HEK293T (cell line): ENCODE data around the gene BTBD7.

Experiments
- CTCF ChIA-PET: fragments of 350-600 bp; formaldehyde crosslinking; extraction: SDS; loops from one replicate; lab custom pipeline; 2021; ENCODE audit warnings: antibody characterized with exemption, inconsistent platforms; lab: Yijun Ruan, JAX
- POLR2A ChIA-PET: fragments of 350-600 bp; formaldehyde crosslinking; extraction: SDS; loops from one replicate; lab custom pipeline; 2020; ENCODE audit warnings: antibody characterized with exemption, inconsistent platforms; lab: Yijun Ruan, JAX
- DNase-seq: peaks from one replicate; pipeline ENCODE4 v3.0.0; 2012; ENCODE audit warnings: mixed read lengths; ENCODE audit errors: extremely low spot score
- ARNT ChIP-seq: fragments of 450-650 bp; IDR thresholded peaks from 2 replicates; pipeline ENCODE4 v1.6.1; 2017; ENCODE audit warnings: mild to moderate bottlenecking
- BHLHE40 ChIP-seq: fragments of 450-650 bp; IDR thresholded peaks from 2 replicates; pipeline ENCODE4 v1.6.1; 2016; ENCODE audit warnings: mild to moderate bottlenecking, moderate library complexity, borderline replicate concordance
- CTBP1 ChIP-seq: fragments of 450-650 bp; IDR thresholded peaks from 2 replicates; pipeline ENCODE4 v1.6.1; 2016; ENCODE audit warnings: borderline replicate concordance
- ELF4 ChIP-seq: fragments of 450-650 bp; IDR thresholded peaks from 2 replicates; pipeline ENCODE4 v1.6.1; 2017; ENCODE audit warnings: antibody characterized with exemption
- FOXA1 ChIP-seq: fragments of 450-650 bp; IDR thresholded peaks from 2 replicates; pipeline ENCODE4 v1.6.1; 2016; ENCODE audit warnings: mild to moderate bottlenecking
- FOXK2 ChIP-seq: fragments of 450-650 bp; IDR thresholded peaks from 2 replicates; pipeline ENCODE4 v1.6.1; 2016; ENCODE audit warnings: mild to moderate bottlenecking
- FOXM1 ChIP-seq: fragments of 450-650 bp; IDR thresholded peaks from 2 replicates; pipeline ENCODE4 v1.6.1; 2017; ENCODE audit warnings: mild to moderate bottlenecking, borderline replicate concordance
- HDGF ChIP-seq: fragments of 450-650 bp; IDR thresholded peaks from 2 replicates; pipeline ENCODE4 v1.6.1; 2017; ENCODE audit warnings: antibody characterized with exemption, borderline replicate concordance
- L3MBTL2 ChIP-seq: fragments of 450-650 bp; conservative IDR thresholded peaks from 2 replicates; pipeline ENCODE4 v1.6.1; 2016; ENCODE audit warnings: mild to moderate bottlenecking
- LEF1 ChIP-seq: fragments of 450-650 bp; IDR thresholded peaks from 2 replicates; pipeline ENCODE4 v1.6.1; 2017; ENCODE audit warnings: mild to moderate bottlenecking, borderline replicate concordance
- NFRKB ChIP-seq: fragments of 450-650 bp; IDR thresholded peaks from 2 replicates; pipeline ENCODE4 v1.6.1; 2016; ENCODE audit warnings: mild to moderate bottlenecking, moderate library complexity
- PKNOX1 ChIP-seq: fragments of 450-650 bp; IDR thresholded peaks from 2 replicates; pipeline ENCODE4 v1.6.1; 2016
- SP1 ChIP-seq: fragments of 450-650 bp; IDR thresholded peaks from 2 replicates; pipeline ENCODE4 v1.6.1; 2017
- SUZ12 ChIP-seq: fragments of 450-650 bp; IDR thresholded peaks from 2 replicates; pipeline ENCODE4 v1.6.1; 2016; ENCODE audit warnings: mild to moderate bottlenecking
- TARDBP ChIP-seq: fragments of 450-650 bp; IDR thresholded peaks from 2 replicates; pipeline ENCODE4 v1.6.1; 2016
- ZNF384 ChIP-seq: fragments of 450-650 bp; IDR thresholded peaks from 2 replicates; pipeline ENCODE4 v1.6.1; 2016

BTBD7 gene

GRCh38 chr14:93317875-93318807, 14.7 kb downstream of the BTBD7 start:
- POLR2A ChIA-PET: interaction anchor here (1.1 kb wide), 1 partner anchor 13 kb away, joined by 5 read pairs; no protein-coding TSS in a partner anchor
- TF ChIP-seq FOXM1 (no peak), PKNOX1 (no peak), ELF4 (no peak), SUZ12 (no peak), HDGF (no peak), ZNF384 (no peak), TARDBP (no peak), FOXA1 (no peak), SP1 (no peak), NFRKB (no peak), FOXK2 (no peak), BHLHE40 (no peak), L3MBTL2 (no peak), LEF1 (no peak), CTBP1 (no peak), ARNT (no peak)
- CTCF ChIA-PET: interaction anchor here (0.6 to 1.7 kb wide), 3 partner anchors 111 to 767 kb away, joined by 3 to 5 read pairs (median 4); partner anchors contain the start of genes GON7 and UBR7
- no peak for DNase-seq

GRCh38 chr14:93317210-93317874, 15.5 kb downstream of the BTBD7 start:
- DNase-seq: no peak
- POLR2A ChIA-PET: interaction anchor here (1.1 kb wide), 1 partner anchor 14 kb away, joined by 5 read pairs; no protein-coding TSS in a partner anchor
- TF ChIP-seq FOXK2 (no peak), CTBP1 (no peak)
- CTCF ChIA-PET: interaction anchor here (1.7 kb wide), 1 partner anchor 110 kb away, joined by 5 read pairs; the partner anchor contains the start of genes GON7 and UBR7

GRCh38 chr14:93316716-93317115, 16.1 kb downstream of the BTBD7 start:
- ChIA-PET POLR2A (no interaction called here), CTCF (no interaction called here)
- TF ChIP-seq ELF4: no peak
- TF ChIP-seq FOXK2: no peak
- TF ChIP-seq PKNOX1: no peak
- no peak for TF ChIP-seq FOXA1
- TF ChIP-seq HDGF: no peak
- TF ChIP-seq LEF1: no peak
- TF ChIP-seq BHLHE40: no peak
- no peak for TF ChIP-seq TARDBP
- no peak for TF ChIP-seq CTBP1
- TF ChIP-seq L3MBTL2: no peak
- no peak for TF ChIP-seq ARNT
- no peak for TF ChIP-seq FOXM1
- no peak for TF ChIP-seq SUZ12
- no peak for TF ChIP-seq SP1
- TF ChIP-seq ZNF384: no peak
- TF ChIP-seq NFRKB: no peak
- no peak for DNase-seq

GRCh38 chr14:93315575-93315974, 17.3 kb downstream of the BTBD7 start:
- POLR2A ChIA-PET: no interaction called here
- no peak for DNase-seq
- no peak for TF ChIP-seq ELF4
- TF ChIP-seq FOXM1: no peak
- no peak for TF ChIP-seq CTBP1
- no peak for TF ChIP-seq HDGF
- no peak for TF ChIP-seq PKNOX1
- TF ChIP-seq SUZ12: no peak
- no peak for TF ChIP-seq NFRKB
- TF ChIP-seq FOXK2: no peak
- TF ChIP-seq ARNT: no peak
- no peak for TF ChIP-seq FOXA1
- TF ChIP-seq TARDBP: no peak
- no peak for TF ChIP-seq SP1
- CTCF ChIA-PET: no interaction called here

- CTCF ChIA-PET: no interaction called here
- no peak for DNase-seq
- TF ChIP-seq BHLHE40 (no peak), LEF1 (no peak), NFRKB (no peak), FOXK2 (no peak), SP1 (no peak), PKNOX1 (no peak), HDGF (no peak)
- POLR2A ChIA-PET: no interaction called here
Measured at GRCh38 chr14:93311082-93311481, 21.8 kb downstream of the BTBD7 start.
